GM12874 (cell line): ENCODE results near the gene SBK2.

Experiments used
- TF ChIP-seq, protein P1 (sequence below): IDR thresholded peaks from 2 replicates; pipeline ENCODE4 v1.5.1; 2011; ENCODE audit warnings: low read depth, mild to moderate bottlenecking, control low read depth, low read length, moderate library complexity; ENCODE audit not compliant: insufficient read depth

SBK2 gene

DNA sequence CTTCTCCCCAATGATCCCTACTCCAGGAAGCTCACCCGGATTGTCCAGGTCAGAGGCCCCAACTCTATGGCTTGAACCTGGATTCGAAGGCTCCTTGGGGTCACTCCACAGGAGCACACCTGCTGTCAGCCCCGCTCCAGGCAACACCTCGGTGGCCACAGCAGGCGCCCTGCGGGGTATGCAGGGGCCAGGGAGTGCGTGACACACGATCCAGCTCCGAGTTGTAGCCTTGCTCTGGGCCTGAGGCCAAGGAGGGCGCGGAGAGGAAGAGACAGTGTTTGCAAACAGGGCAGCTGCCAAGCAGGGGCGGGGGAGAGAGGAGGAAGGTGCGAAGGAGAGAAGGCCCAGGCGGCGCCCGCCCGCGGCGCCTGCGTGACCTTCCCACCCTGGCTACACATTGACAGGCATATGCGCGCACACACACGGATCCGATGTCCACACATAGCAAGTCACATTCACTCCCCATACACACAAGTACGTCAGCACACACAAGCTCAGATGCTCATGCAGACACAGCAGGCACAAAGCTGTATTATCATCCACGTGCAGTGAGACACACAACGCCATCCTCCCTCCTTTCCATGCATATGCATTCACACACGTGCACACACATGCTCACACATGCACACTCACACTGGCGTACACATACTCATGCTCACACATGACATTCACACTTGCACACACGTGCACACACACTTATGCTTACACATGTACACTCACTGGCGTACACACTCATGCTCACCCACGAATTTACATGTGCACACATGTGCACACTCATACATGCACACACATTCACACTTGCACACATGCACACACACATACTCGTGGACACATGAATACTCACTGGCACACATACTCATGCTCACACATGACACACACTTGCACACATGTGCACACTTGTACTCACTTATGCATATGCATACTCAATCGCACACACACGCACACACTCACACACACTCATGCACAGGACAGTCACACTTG lies 10.4 kb downstream of the SBK2 start:
- TF ChIP-seq, protein P1, sequence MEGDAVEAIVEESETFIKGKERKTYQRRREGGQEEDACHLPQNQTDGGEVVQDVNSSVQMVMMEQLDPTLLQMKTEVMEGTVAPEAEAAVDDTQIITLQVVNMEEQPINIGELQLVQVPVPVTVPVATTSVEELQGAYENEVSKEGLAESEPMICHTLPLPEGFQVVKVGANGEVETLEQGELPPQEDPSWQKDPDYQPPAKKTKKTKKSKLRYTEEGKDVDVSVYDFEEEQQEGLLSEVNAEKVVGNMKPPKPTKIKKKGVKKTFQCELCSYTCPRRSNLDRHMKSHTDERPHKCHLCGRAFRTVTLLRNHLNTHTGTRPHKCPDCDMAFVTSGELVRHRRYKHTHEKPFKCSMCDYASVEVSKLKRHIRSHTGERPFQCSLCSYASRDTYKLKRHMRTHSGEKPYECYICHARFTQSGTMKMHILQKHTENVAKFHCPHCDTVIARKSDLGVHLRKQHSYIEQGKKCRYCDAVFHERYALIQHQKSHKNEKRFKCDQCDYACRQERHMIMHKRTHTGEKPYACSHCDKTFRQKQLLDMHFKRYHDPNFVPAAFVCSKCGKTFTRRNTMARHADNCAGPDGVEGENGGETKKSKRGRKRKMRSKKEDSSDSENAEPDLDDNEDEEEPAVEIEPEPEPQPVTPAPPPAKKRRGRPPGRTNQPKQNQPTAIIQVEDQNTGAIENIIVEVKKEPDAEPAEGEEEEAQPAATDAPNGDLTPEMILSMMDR = no peak

DNA sequence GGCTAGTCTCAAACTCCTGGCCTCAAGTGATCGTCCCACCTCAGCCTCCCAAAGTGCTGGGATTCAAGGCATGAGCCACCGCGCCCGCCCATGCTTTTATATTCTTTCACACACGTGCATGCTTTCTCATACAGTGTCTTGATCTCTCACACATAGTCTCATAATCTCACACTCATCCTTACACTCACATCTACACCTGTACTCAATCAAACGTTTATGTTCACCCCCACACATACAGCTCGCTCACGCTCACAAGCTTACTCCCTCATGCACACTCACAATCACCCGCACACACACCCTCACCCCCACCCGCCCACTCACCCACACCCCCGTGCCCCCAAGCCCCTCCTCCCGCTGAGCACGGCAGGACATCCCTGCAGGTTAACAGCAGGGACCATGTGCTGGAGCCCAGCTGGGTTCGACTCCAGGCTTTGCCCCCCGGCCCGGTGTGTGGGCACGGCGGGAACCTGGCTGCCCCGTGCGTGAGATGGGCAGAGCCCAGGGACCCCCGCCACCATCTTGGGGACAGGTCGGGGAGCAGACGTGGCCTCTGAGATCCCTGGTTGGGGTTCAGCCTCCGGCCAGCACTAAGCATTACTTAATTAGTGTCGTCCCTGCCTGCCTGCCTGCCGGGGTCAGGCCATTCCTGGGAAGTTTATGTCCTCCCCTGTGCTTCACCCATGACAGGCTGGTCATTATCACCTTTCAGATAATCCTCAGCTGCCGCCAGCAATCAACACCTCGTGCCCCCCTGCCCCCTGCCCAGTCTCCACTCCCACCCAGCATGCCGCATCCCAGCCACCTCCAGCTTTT lies 11.4 kb downstream of the SBK2 start:
- TF ChIP-seq, protein P1 = no peak

DNA sequence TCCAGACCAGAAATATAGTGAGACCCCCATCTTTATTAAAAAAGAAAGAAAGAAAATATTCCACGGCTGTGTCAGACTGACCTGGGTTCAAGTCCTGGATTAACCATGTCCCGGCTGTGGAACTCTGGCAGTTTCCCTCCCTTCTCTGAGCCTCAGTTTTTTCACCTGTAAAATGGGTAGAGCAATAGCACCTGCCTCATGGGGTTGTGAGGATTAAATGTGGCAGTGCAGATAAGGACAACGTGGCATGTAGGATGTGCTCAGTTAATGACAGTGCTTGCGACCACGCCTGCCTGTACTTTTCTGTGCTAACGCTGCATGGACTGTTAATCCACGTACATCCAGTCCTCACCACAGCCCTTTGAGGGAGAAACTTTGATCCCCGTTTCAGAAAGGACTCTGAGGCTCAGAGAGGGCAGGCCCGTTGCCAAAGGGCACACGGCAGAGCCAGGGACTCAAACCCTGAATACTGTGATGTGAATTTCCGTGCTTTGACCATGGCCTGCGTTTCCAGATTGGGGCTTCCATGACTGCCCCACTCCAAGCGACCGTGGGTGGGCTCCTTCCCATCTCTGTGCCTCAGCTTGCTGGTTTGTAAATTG lies 16.1 kb downstream of the SBK2 start:
- TF ChIP-seq, protein P1 = no peak

DNA sequence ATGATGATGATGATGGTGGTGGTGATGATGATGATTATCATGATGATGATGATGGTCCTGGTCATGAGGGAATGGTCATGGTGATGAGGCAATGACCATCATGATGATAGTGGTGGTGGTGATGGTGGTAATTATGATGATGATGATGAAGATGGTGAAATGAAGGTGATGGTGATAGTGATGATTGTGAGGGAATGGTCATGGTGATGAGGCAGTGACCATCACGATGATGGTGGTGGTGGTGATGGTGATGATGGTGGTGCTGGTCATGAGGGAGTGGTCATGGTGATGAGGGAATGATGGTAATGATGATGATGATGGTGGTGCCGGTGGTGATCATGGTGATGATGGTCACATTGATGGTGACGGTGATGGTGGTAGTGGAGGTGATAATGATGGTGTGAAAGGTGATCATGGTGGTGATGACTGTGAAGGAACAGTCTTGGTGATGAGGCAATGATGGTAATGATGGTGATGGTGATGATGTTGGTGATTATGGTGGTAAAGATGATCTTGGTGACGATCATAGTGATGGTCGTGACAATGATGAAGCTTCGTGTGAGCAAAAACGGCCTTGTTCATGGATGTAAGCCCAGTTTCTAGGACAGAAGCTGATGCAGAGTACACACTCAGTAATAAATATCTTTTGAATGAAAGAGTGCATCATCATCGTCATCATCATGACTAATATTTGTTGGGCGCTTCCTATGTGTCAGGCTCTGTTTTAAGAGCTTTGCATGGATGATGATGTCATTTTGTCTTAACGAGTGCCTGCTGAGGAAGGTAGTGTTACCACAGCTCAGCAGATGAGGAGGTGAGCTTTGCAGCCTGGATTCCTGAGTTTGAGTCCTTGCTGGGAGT lies 17.3 kb downstream of the SBK2 start:
- TF ChIP-seq, protein P1 = no peak

- TF ChIP-seq, protein P1 = peak; percentile 92
These were observed 19.9 kb downstream of the SBK2 start for GRCh38 chr19:55516878-55517620.

DNA sequence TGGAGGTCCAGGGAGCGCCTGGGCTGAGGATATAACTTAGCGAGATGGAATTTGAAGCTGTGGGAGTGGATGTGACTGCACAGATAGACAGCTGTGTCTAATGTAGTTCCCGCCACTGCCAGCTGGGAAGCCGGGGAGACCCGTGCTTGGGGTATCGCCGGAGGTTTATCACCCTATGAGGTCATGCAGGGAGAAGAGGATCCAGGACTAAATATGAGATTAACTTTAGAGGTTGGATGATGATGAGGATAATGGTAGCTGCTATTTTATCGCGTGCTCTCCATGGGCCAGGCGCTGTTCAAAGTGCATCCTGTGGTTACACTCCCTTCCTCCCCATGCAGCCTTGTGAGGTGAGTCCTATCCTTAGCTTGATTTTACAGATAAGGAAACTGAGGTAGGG lies 28.8 kb downstream of the SBK2 start:
- TF ChIP-seq, protein P1 = no peak
